ENCODE data around the gene TTC33. TPM values are rescaled to one million over a fixed set of nuclear protein-coding genes. Genes with fewer than 3 reads are reported as not detected.

TTC33 gene
- total RNA-seq, 2 donors from 2014 or later: 10.6 to 19.8 TPM

DNA sequence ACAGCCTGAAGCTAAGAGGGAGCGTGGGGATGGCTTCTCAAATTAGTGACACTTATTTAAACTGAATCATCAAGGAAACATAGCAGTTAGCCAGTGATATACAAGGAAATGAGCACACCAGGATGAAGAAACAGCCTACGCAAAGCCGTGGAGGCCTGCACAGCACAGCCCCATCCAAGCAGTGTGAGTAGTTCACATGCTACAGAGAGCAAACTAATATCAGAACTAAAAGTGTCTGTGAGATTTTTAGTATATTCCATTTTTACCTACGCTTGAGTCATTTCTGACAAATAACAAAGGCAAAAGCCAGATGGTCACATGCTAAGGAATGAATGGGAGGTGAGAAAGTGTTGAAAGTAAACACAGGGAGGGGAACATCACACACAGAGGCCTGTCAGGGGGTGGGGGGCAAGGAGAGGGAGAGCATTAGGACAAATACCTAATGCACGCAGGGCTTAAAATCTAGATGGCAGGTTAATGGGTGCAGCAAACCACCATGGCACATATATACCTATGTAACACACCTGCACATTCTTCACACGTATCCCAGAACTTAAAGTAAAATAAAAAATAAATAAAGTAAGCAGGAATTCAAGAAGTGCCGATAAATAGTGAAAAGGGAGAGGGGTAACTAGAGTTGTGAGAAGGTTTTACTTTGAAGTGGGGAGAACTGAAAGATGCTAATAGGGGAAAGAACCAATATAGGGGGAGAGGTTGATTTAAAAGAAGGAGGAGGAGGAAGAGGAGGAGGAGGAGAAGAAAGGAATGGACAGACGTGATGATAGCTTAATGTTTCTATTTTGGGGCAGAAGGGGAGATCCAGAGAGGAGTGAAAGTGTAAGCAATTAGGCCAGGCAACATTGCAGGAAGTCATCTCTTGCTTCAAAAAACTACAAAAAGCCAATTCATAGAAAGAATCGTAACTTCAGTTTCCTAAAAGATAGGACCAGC, 177.0 kb downstream of the TTC33 start:
- H3K27ac ChIP-seq: no peak overlapping the region
- H3K27me3 ChIP-seq: no peaks in the 10 kb centered on the region
- no peak overlapping the region for H3K4me3 ChIP-seq
- TF ChIP-seq, protein P1, sequence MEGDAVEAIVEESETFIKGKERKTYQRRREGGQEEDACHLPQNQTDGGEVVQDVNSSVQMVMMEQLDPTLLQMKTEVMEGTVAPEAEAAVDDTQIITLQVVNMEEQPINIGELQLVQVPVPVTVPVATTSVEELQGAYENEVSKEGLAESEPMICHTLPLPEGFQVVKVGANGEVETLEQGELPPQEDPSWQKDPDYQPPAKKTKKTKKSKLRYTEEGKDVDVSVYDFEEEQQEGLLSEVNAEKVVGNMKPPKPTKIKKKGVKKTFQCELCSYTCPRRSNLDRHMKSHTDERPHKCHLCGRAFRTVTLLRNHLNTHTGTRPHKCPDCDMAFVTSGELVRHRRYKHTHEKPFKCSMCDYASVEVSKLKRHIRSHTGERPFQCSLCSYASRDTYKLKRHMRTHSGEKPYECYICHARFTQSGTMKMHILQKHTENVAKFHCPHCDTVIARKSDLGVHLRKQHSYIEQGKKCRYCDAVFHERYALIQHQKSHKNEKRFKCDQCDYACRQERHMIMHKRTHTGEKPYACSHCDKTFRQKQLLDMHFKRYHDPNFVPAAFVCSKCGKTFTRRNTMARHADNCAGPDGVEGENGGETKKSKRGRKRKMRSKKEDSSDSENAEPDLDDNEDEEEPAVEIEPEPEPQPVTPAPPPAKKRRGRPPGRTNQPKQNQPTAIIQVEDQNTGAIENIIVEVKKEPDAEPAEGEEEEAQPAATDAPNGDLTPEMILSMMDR (IDR thresholded peaks at IDR 0.05): no peak
- H3K36me3 ChIP-seq: no peaks in the 10 kb centered on the region
- intact Hi-C loops (cut with DNase I): no loop called here
- no peak for DNase-seq
- no peaks in the 10 kb centered on the region for H3K4me1 ChIP-seq
- no peaks in the 10 kb centered on the region for H3K9me3 ChIP-seq
- H3K9ac ChIP-seq (ENCODE audit: low read depth in 2 of 2, low read length in 2 of 2): no peak overlapping the region

DNA sequence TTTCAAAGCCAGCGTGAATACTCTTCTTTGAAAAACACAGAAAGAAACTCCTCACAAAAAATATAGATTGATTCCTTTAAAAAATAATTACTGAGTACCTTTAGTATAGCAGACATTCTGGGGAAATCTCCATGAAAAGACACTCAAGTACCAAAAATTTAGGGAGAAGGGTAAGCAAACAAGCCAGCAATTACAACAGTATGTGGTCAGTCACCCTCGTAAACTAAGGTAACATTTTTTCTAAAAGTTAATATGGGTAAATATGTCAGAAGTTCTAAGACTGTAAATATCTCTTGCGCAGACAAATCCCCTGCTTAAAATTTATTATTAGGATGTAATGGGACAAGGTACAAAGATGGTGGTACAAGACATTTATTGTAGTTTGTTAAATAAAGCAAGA, 178.0 kb downstream of the TTC33 start:
- H3K4me1 ChIP-seq: no peaks in the 10 kb centered on the region
- no peak overlapping the region for H3K27ac ChIP-seq
- H3K4me3 ChIP-seq: no peak overlapping the region
- no peak overlapping the region for H3K9ac ChIP-seq (ENCODE audit: low read depth in 2 of 2, low read length in 2 of 2)
- TF ChIP-seq, protein P1 (IDR thresholded peaks at IDR 0.05): no peak
- no peaks in the 10 kb centered on the region for H3K27me3 ChIP-seq
- H3K36me3 ChIP-seq: no peaks in the 10 kb centered on the region
- no peak for DNase-seq
- intact Hi-C loops (cut with DNase I): no loop called here
- no peaks in the 10 kb centered on the region for H3K9me3 ChIP-seq

DNA sequence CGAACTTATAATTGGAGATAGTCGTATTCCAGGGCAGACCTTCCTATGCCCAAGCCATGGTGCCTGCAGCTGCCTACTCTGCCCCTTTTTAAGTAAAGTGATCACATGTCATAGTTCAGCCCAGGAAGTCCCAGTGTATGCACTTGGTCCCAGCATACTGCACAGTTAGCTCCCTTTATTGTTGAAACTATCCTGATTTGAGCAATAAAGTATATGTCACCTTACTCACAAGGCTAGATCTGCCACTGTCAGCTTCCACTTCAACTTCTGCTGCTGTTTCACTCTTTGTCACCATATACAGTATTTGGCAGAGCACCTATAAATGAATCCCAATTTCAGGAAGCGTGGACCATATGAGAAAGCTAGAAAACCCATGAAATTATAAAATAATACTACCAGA, 179.8 kb downstream of the TTC33 start:
- Histone ChIP-seq H3K9me3 (no peaks in the 10 kb centered on the region), H3K9ac (ENCODE audit: low read depth in 2 of 2, low read length in 2 of 2) (no peak overlapping the region), H3K27me3 (no peaks in the 10 kb centered on the region), H3K4me3 (no peak overlapping the region), H3K4me1 (no peaks in the 10 kb centered on the region), H3K27ac (no peak overlapping the region), H3K36me3 (no peaks in the 10 kb centered on the region)
- TF ChIP-seq, protein P1 (IDR thresholded peaks at IDR 0.05): no peak
- no peak for DNase-seq
- intact Hi-C loops (cut with DNase I): no loop called here

DNA sequence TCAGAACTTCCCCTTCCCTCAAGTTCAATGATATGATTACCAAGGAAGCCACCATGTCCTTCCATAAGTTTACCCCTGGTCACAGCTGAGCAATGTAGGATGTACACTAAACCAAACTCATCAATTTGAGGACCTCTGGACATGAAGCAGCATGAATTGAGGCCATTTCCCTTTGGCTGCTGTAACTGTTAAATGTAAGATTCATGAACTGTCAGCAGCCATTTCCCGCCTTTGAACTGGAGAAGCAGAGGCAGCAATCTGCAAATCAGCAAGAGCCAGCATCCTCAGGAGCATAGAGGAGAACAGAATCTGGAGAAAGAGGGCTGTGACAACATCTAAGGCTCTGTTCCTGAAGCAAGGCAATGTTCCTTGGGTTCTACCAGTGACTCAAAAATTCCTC, 180.3 kb downstream of the TTC33 start:
- Histone ChIP-seq H3K27me3 (no peaks in the 10 kb centered on the region), H3K9me3 (no peaks in the 10 kb centered on the region), H3K9ac (ENCODE audit: low read depth in 2 of 2, low read length in 2 of 2) (no peak overlapping the region), H3K4me1 (no peaks in the 10 kb centered on the region), H3K4me3 (no peak overlapping the region), H3K27ac (no peak overlapping the region), H3K36me3 (no peaks in the 10 kb centered on the region)
- TF ChIP-seq, protein P1 (IDR thresholded peaks at IDR 0.05): no peak
- no peak for DNase-seq
- intact Hi-C loops (cut with DNase I): no loop called here

DNA sequence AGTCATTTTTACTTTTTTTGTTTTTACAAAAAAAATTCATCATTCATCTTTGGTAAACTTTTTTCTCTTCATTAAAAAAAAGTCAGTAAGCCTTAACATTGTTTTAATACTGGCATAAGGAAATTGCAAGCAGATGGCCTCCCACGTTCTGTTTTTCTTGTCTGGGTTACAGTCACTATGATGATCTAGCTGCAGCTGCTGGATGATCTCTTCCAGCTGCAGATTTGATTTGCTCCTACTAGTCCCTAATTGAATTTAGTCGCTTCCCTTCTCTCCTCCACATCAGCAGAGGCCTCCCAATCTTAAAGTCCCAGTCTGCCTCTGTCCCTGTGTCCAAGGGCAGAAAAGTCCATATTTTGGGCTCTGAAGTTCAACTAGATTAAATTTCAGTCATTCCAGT, 182.8 kb downstream of the TTC33 start:
- Histone ChIP-seq H3K4me3 (no peak overlapping the region), H3K4me1 (no peaks in the 10 kb centered on the region), H3K27ac (no peak overlapping the region), H3K9me3 (no peaks in the 10 kb centered on the region), H3K9ac (ENCODE audit: low read depth in 2 of 2, low read length in 2 of 2) (no peak overlapping the region), H3K27me3 (no peaks in the 10 kb centered on the region), H3K36me3 (no peaks in the 10 kb centered on the region)
- DNase-seq: no peak
- TF ChIP-seq, protein P1 (IDR thresholded peaks at IDR 0.05): no peak
- intact Hi-C loops (cut with DNase I): no loop called here

Data from colonic mucosa (tissue), 4 donors.